A549 (cell line): ENCODE measurements around the gene TRAPPC12. TPM values are rescaled to one million over a fixed set of nuclear protein-coding genes. Genes with fewer than 3 reads are reported as not detected.

Experiments
- ATAC-seq, 2 experiments: fragments of 200-7000 bp in 1 of 2; fragments of >200 bp in 1 of 2; cut with Nextera tagmentation in 1 of 2; cut with Tn5 transposase in 1 of 2; 3 replicates each; pipeline versions ENCODE4 v1.8.0 to v1.9.1; 2018 to 2020; ENCODE audit warnings: mild to moderate bottlenecking in 1 of 2, moderate library complexity in 1 of 2
- CTCF ChIA-PET: fragments of 300-600 bp; sonication (Branson Sonifier 250); formaldehyde crosslinking; extraction: SDS; loops from one replicate; lab custom pipeline; 2021; ENCODE audit warnings: antibody characterized with exemption, inconsistent platforms; lab: Yijun Ruan, JAX
- POLR2A ChIA-PET: fragments of 350-600 bp; formaldehyde crosslinking; extraction: SDS; loops from one replicate; lab custom pipeline; 2021; ENCODE audit warnings: antibody characterized with exemption, inconsistent platforms; lab: Yijun Ruan, JAX
- DNase-seq, 2 experiments: peaks; one replicate each; pipeline versions ENCODE4 v3.0.0 to v3.0.0-alpha.2; 2011 to 2016; ENCODE audit warnings: low read depth in 1 of 2, low spot score in 1 of 2
- FAIRE-seq: peaks from 2 replicates; lab custom pipeline; 2011; peaks lifted over from hg19 to GRCh38; lab: Jason Lieb, UNC
- H3K27ac ChIP-seq, 2 experiments: fragments of >200 bp; sonication (Bioruptor Twin); formaldehyde crosslinking; 3 replicates each; pipeline ENCODE4 v1.5.1; 2016 to 2017
- H3K4me1 ChIP-seq: fragments of >200 bp; sonication (Bioruptor Twin); formaldehyde crosslinking; 3 replicates; pipeline ENCODE4 v1.6.1; 2016
- H3K4me2 ChIP-seq: fragments of >200 bp; sonication (Bioruptor Twin); formaldehyde crosslinking; 3 replicates; pipeline ENCODE4 v1.6.1; 2016
- H3K4me3 ChIP-seq: fragments of >200 bp; sonication (Bioruptor Twin); formaldehyde crosslinking; 3 replicates; pipeline ENCODE4 v1.5.1; 2016
- H3K9me3 ChIP-seq: fragments of >200 bp; sonication (Bioruptor Twin); formaldehyde crosslinking; 3 replicates; pipeline ENCODE4 v1.6.1; 2016
- BHLHE40 ChIP-seq: IDR thresholded peaks from 2 replicates; pipeline ENCODE4 v1.6.1; 2012; ENCODE audit warnings: low read depth, low read length, inconsistent platforms
- CBX2 ChIP-seq: fragments of 200-600 bp; sonication (generic); IDR thresholded peaks from 2 replicates; pipeline ENCODE4 v1.6.1; 2016; ENCODE audit warnings: low read depth, mild to moderate bottlenecking, borderline replicate concordance
- CBX8 ChIP-seq: fragments of 200-600 bp; sonication (generic); IDR thresholded peaks from 2 replicates; pipeline ENCODE4 v1.6.1; 2016
- EHMT2 ChIP-seq: fragments of 200-600 bp; sonication (generic); IDR thresholded peaks from 2 replicates; pipeline ENCODE4 v1.6.1; 2016; ENCODE audit warnings: antibody characterized with exemption, low read depth, mild to moderate bottlenecking, moderate library complexity
- FOXS1 ChIP-seq: fragments of 250-450 bp; sonication (Bioruptor Pico); IDR thresholded peaks from 2 replicates; pipeline ENCODE4 v1.5.0; 2020; ENCODE audit warnings: mild to moderate bottlenecking, moderate library complexity
- HOXA7 ChIP-seq: fragments of 250-450 bp; sonication (Bioruptor Pico); IDR thresholded peaks from 2 replicates; pipeline ENCODE4 v1.5.0; 2020; ENCODE audit warnings: mild to moderate bottlenecking, moderate library complexity
- HOXB13 ChIP-seq: fragments of 250-450 bp; sonication (Bioruptor Pico); IDR thresholded peaks from 2 replicates; pipeline ENCODE4 v1.5.0; 2020; ENCODE audit warnings: low read depth, mild to moderate bottlenecking, moderate library complexity
- HOXB5 ChIP-seq: fragments of 250-450 bp; sonication (Bioruptor Pico); IDR thresholded peaks from 2 replicates; pipeline ENCODE4 v1.5.0; 2020; ENCODE audit warnings: mild to moderate bottlenecking, moderate library complexity
- JUN ChIP-seq, 2 experiments: fragments of >200 bp; sonication (Bioruptor Twin); formaldehyde crosslinking; IDR thresholded peaks; 2 replicates in 1 of 2; 3 replicates in 1 of 2; pipeline ENCODE4 v1.6.1; 2016 to 2017
- KDM5A ChIP-seq: fragments of 200-600 bp; sonication (generic); IDR thresholded peaks from 2 replicates; pipeline ENCODE4 v1.6.1; 2016; ENCODE audit warnings: antibody characterized with exemption, mild to moderate bottlenecking
- MAFK ChIP-seq: fragments of 450-650 bp; IDR thresholded peaks from 2 replicates; pipeline ENCODE4 v1.6.1; 2014; ENCODE audit not compliant: partially characterized antibody
- MYC ChIP-seq: IDR thresholded peaks from 2 replicates; pipeline ENCODE4 v1.6.1; 2012; ENCODE audit warnings: mild to moderate bottlenecking, inconsistent platforms, low read length, improper control_type of control experiment, borderline replicate concordance
- NFE2L2 ChIP-seq: fragments of 150-350 bp; conservative IDR thresholded peaks from 2 replicates; pipeline ENCODE4 v1.6.1; 2014; ENCODE audit warnings: low read length
- NPAS2 ChIP-seq: fragments of 250-450 bp; sonication (Bioruptor Pico); IDR thresholded peaks from 2 replicates; pipeline ENCODE4 v1.8.0; 2022; ENCODE audit warnings: mild to moderate bottlenecking, moderate library complexity, borderline replicate concordance
- NR3C1 ChIP-seq: fragments of >200 bp; sonication (Bioruptor Twin); formaldehyde crosslinking; IDR thresholded peaks from 3 replicates; pipeline ENCODE4 v1.6.1; 2017
- PHF8 ChIP-seq: fragments of 200-600 bp; sonication (generic); IDR thresholded peaks from 2 replicates; pipeline ENCODE4 v1.6.1; 2016; ENCODE audit warnings: low read depth, mild to moderate bottlenecking, antibody characterized with exemption, moderate library complexity, borderline replicate concordance
- POLR2A ChIP-seq: IDR thresholded peaks from 2 replicates; pipeline ENCODE4 v1.6.1; 2012; ENCODE audit warnings: mild to moderate bottlenecking, low read length
- RAD21 ChIP-seq, 2 experiments: fragments of >200 bp in 1 of 2; sonication (Bioruptor Twin) in 1 of 2; formaldehyde crosslinking in 1 of 2; IDR thresholded peaks in 1 of 2; conservative IDR thresholded peaks in 1 of 2; 2 replicates in 1 of 2; 3 replicates in 1 of 2; pipeline ENCODE4 v1.6.1; 2012 to 2018; ENCODE audit warnings: inconsistent platforms in 1 of 2
- RCOR1 ChIP-seq: fragments of 150-350 bp; IDR thresholded peaks from 2 replicates; pipeline ENCODE4 v1.6.1; 2014; ENCODE audit warnings: antibody characterized with exemption, low read length, low read depth
- SREBF2 ChIP-seq: fragments of 450-650 bp; IDR thresholded peaks from 2 replicates; pipeline ENCODE4 v1.6.1; 2014; ENCODE audit warnings: mild to moderate bottlenecking, moderate library complexity
- ZC3H11A ChIP-seq: fragments of 450-650 bp; IDR thresholded peaks from 2 replicates; pipeline ENCODE4 v1.6.1; 2014; ENCODE audit warnings: antibody characterized with exemption, mild to moderate bottlenecking
- ZFP36 ChIP-seq: fragments of 450-650 bp; IDR thresholded peaks from 2 replicates; pipeline ENCODE4 v1.6.1; 2014; ENCODE audit warnings: borderline replicate concordance; ENCODE audit not compliant: partially characterized antibody
- ZSCAN20 ChIP-seq: fragments of 250-450 bp; sonication (Bioruptor Pico); IDR thresholded peaks from 2 replicates; pipeline ENCODE4 v1.8.0; 2022; ENCODE audit warnings: mild to moderate bottlenecking, moderate library complexity
- WGBS: methylation state at CpG from one replicate; pipeline ENCODE4 v1.1.6; 2017; ENCODE audit errors: missing lambda C conversion rate; 5-methylcytosine and 5-hydroxymethylcytosine counted together
- polyA plus RNA-seq, 4 experiments: library from polyadenylated mRNA; depleted of rRNA in 3 of 4; stranded (reverse); fragments of >200 nt; fragmentation: RNase III in 1 of 4; extraction: RNeasy Plus Mini Kit Qiagen cat#74134 plus additional on column Dnase treatment in 1 of 4; gene quantifications; 2 replicates in 3 of 4; 3 replicates in 1 of 4; pipeline ENCODE4 v1.2.3, GENCODE V29; 2011 to 2017
- TF ChIP-seq, protein P1 (sequence below): fragments of >200 bp; sonication (Bioruptor Twin); formaldehyde crosslinking; IDR thresholded peaks from 3 replicates; pipeline ENCODE4 v1.6.1; 2016
- TF ChIP-seq, protein P2 (sequence below): fragments of 450-650 bp; IDR thresholded peaks from 2 replicates; pipeline ENCODE4 v1.6.1; 2014; ENCODE audit warnings: antibody characterized with exemption
- TF ChIP-seq, protein P3 (sequence below): fragments of 200-600 bp; sonication (generic); IDR thresholded peaks from 2 replicates; pipeline ENCODE4 v1.6.1; 2016; ENCODE audit warnings: antibody characterized with exemption, mild to moderate bottlenecking, moderate library complexity

Gene TRAPPC12
- polyA plus RNA-seq, 2 of the 4 experiments (the other 2 are of a cell fraction), result 42.3 to 55.0 TPM

DNA sequence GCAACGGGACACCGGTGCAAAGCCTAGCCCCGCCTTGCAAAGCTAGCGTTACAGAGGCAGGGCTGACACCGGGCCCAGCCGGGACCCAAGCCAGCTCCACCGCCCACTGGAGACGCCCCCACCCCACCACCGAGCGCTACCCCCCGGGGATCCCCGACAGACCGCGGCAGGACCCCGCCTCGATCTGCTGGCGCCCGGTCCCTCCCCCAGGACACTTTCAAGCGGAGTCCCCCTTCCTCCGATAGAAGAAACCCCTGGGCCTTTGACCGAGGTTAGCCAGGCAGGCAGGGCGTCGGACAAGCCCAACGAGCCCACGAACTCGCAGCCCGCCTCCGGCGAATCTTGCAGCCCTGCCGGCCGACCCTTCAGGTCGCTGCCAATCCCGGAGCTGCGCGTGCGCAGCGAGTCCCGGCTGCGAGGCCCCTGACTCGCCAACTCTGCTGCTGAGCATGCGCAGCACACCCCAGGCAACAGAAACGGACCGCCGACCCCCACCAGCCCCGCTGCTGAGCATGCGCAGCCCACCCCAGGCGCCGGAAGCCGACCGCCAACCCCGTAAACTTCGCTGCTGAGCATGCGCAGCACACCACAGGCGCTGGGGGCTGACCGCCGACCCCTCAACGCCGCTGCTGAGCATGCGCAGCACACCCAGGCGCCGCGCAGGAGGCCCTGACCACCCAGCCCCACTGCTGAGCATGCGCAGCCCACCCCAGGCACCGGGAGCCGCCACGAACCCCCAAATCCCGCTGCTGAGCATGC, 139.2 kb downstream of the TRAPPC12 start:
- H3K4me2 ChIP-seq, result peak overlapping the region; percentile 96
- CTCF ChIA-PET, result interaction anchor here (1.3 kb wide), 1 partner anchor 17 kb away, joined by 3 read pairs; no protein-coding TSS in a partner anchor
- POLR2A ChIA-PET, result interaction anchor here (0.7 to 1.3 kb wide), 9 partner anchors 10 to 1117 kb away, joined by 3 to 11 read pairs (median 4); partner anchors contain the start of genes EIPR1 and RNASEH1
- peak overlapping the region; percentile 71 for H3K4me3 ChIP-seq
- ATAC-seq, result peak; percentile 81 to 92
- WGBS, result 1% methylated on average over 27 of the region's 67 CpGs
- no peaks in the 10 kb centered on the region for H3K9me3 ChIP-seq
- FAIRE-seq, result no peak
- peak; percentile 99 to 100 for DNase-seq
- no peak for TF ChIP-seq EHMT2
- peak; percentile 52; the same call in 1 of the 2 replicates for TF ChIP-seq MYC
- no peak for TF ChIP-seq SREBF2
- peak; percentile 95 for TF ChIP-seq POLR2A
- no peak for TF ChIP-seq ZC3H11A
- no peak for TF ChIP-seq HOXB5 (CRISPR knock-in tag)
- TF ChIP-seq NPAS2 (CRISPR knock-in tag), result no peak
- TF ChIP-seq PHF8, result peak; percentile 75; the same call in 1 of the 2 replicates
- no peak for TF ChIP-seq HOXA7 (CRISPR knock-in tag)
- TF ChIP-seq, protein P1, sequence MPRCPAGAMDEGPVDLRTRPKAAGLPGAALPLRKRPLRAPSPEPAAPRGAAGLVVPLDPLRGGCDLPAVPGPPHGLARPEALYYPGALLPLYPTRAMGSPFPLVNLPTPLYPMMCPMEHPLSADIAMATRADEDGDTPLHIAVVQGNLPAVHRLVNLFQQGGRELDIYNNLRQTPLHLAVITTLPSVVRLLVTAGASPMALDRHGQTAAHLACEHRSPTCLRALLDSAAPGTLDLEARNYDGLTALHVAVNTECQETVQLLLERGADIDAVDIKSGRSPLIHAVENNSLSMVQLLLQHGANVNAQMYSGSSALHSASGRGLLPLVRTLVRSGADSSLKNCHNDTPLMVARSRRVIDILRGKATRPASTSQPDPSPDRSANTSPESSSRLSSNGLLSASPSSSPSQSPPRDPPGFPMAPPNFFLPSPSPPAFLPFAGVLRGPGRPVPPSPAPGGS, result peak; percentile 25; the same call in 1 of the 3 replicates
- TF ChIP-seq JUN (IDR thresholded peaks at IDR 0.05), result peak in 1 of 2 experiments; percentile 58; a peak in 2 of 5 replicates
- no peak for TF ChIP-seq NR3C1
- TF ChIP-seq HOXB13 (CRISPR knock-in tag), result no peak
- no peak for TF ChIP-seq RCOR1
- peak overlapping the region; percentile 95 to 97 for H3K27ac ChIP-seq
- H3K4me1 ChIP-seq, result peaks cover 24% of the 10 kb centered on the region

DNA sequence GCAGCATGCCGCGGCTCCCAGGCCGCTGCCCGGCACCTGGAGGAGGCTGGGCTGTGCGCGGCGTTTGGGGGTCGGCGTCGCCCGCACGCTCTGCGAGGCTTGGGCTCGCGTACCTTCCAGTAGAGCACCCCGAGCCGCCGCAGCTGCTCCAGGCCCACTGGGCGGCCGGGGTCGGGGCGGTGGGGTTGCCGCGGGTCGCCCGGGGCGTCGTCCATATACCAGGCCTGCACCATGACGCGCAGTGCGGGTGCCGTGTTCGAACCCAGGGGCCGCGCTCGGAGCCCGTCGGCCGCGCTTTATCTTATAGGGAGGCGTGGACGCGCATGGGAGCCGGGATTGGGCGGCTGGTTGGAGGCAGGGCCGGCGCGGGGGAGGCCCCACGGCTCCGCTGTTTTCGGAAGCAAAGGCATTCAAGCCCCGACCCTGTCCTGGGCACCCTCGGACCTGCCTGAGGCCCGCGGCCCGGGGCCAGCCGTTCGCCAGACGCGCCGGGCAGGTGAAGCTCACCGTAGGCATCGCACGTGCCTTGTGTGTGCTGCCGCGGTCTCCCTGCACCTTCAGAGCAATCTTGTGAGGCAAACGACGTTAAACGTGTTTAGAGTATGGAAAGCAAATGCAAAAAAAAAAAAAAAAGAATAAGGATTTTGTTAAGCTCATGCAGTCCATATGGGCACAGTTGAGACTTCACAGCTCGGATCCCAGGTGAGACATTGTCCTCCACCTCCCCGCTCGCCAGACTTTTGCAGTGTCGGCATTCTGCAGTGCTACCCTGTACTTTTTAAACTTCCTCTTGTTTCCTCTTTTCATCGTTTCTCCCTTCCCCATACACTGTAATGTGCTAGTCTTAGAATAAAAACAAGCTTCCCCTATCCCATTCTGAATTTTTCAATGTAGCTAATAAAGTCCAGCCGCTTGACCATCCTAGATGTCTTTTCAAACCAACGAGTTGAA, 140.0 kb downstream of the TRAPPC12 start, which contains the start of gene ADI1:
Gene ADI1 (minus strand): TSS at position 277 of the 951 bp plus-strand sequence. CDS start 44 bp downstream, at position 233.
- H3K4me2 ChIP-seq, result peak within 1 kb of the TSS; percentile 96
- CTCF ChIA-PET, result interaction anchor here (1.2 to 1.8 kb wide), 3 partner anchors 16 to 24 kb away, joined by 3 to 4 read pairs (median 4); no protein-coding TSS in a partner anchor
- peaks cover 32% of the 10 kb centered on the region for H3K4me1 ChIP-seq
- DNase-seq (peak; percentile 86 to 90), ATAC-seq (peak; percentile 83 to 90), FAIRE-seq (no peak)
- H3K4me3 ChIP-seq, result peak within 1 kb of the TSS; percentile 71
- H3K9me3 ChIP-seq, result no peaks in the 10 kb centered on the region
- 12% methylated on average over 38 of the region's 76 CpGs for WGBS
- POLR2A ChIA-PET, result interaction anchor here (0.6 to 1.3 kb wide), 10 partner anchors 9 to 142 kb away, joined by 3 to 14 read pairs (median 4); partner anchors contain the start of genes EIPR1 and RNASEH1
- H3K27ac ChIP-seq, result peak within 1 kb of the TSS; percentile 95 to 97
- TF ChIP-seq HOXB5 (CRISPR knock-in tag) (no peak), FOXS1 (no peak), ZSCAN20 (CRISPR knock-in tag) (no peak), BHLHE40 (peak; percentile 27; the same call in 1 of the 2 replicates), HOXB13 (CRISPR knock-in tag) (peak; percentile 70; the same call in 1 of the 2 replicates), KDM5A (no peak), CBX8 (no peak), NPAS2 (CRISPR knock-in tag) (peak; percentile 37; the same call in 1 of the 2 replicates), ZFP36 (no peak), RAD21 (conservative IDR thresholded peaks at IDR 0.05 in 1 of 2, IDR thresholded peaks at IDR 0.05 in 1 of 2) (no peak), CBX2 (no peak), MAFK (peak; percentile 92), NFE2L2 (no peak)
- TF ChIP-seq, protein P2, sequence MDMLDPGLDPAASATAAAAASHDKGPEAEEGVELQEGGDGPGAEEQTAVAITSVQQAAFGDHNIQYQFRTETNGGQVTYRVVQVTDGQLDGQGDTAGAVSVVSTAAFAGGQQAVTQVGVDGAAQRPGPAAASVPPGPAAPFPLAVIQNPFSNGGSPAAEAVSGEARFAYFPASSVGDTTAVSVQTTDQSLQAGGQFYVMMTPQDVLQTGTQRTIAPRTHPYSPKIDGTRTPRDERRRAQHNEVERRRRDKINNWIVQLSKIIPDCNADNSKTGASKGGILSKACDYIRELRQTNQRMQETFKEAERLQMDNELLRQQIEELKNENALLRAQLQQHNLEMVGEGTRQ, result no peak
- TF ChIP-seq, protein P3, sequence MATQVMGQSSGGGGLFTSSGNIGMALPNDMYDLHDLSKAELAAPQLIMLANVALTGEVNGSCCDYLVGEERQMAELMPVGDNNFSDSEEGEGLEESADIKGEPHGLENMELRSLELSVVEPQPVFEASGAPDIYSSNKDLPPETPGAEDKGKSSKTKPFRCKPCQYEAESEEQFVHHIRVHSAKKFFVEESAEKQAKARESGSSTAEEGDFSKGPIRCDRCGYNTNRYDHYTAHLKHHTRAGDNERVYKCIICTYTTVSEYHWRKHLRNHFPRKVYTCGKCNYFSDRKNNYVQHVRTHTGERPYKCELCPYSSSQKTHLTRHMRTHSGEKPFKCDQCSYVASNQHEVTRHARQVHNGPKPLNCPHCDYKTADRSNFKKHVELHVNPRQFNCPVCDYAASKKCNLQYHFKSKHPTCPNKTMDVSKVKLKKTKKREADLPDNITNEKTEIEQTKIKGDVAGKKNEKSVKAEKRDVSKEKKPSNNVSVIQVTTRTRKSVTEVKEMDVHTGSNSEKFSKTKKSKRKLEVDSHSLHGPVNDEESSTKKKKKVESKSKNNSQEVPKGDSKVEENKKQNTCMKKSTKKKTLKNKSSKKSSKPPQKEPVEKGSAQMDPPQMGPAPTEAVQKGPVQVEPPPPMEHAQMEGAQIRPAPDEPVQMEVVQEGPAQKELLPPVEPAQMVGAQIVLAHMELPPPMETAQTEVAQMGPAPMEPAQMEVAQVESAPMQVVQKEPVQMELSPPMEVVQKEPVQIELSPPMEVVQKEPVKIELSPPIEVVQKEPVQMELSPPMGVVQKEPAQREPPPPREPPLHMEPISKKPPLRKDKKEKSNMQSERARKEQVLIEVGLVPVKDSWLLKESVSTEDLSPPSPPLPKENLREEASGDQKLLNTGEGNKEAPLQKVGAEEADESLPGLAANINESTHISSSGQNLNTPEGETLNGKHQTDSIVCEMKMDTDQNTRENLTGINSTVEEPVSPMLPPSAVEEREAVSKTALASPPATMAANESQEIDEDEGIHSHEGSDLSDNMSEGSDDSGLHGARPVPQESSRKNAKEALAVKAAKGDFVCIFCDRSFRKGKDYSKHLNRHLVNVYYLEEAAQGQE, result 0 out of 2 replicates have a peak, but pooled peaks have one; percentile 13
